PC-9 (cell line): ENCODE measurements around the gene C9orf78. TPM values are rescaled to one million over a fixed set of nuclear protein-coding genes. Genes with fewer than 3 reads are reported as not detected.

Source experiments
- BruUV-seq: library from RNA; stranded (reverse); fragments of 400-500 nt; replicated peaks from 2 replicates; lab custom pipeline; 2021; lab: Mats Ljungman, UMichigan
- CTCF ChIA-PET: fragments of 300-600 bp; sonication (Branson Sonifier 250); formaldehyde crosslinking; loops from one replicate; lab custom pipeline; 2022; ENCODE audit warnings: antibody characterized with exemption; lab: Charles Lee
- POLR2A ChIA-PET: fragments of 300-600 bp; sonication (Branson Sonifier 250); formaldehyde crosslinking; loops from one replicate; lab custom pipeline; 2022; ENCODE audit warnings: antibody characterized with exemption; ENCODE audit not compliant: unreplicated experiment; lab: Charles Lee
- DNase-seq, 2 experiments: peaks; one replicate each; pipeline versions ENCODE4 v3.0.0 to v3.0.0-alpha.2; 2015 to 2022; ENCODE audit warnings: mixed read lengths in 1 of 2
- H2AFZ ChIP-seq: fragments of 200-600 bp; sonication (generic); 2 replicates; pipeline ENCODE4 v1.8.1; 2017; ENCODE audit warnings: antibody characterized with exemption
- H3F3A ChIP-seq: fragments of 200-600 bp; sonication (generic); 2 replicates; pipeline ENCODE4 v1.8.1; 2017; ENCODE audit warnings: antibody characterized with exemption, mild to moderate bottlenecking, low read depth; ENCODE audit not compliant: insufficient read depth
- H3K27ac ChIP-seq: fragments of 200-600 bp; sonication (generic); 2 replicates; pipeline ENCODE4 v1.6.1; 2016; ENCODE audit warnings: mixed run types
- H3K27me3 ChIP-seq: fragments of 200-600 bp; sonication (generic); 2 replicates; pipeline ENCODE4 v1.6.1; 2016; ENCODE audit warnings: low read depth, mixed run types; ENCODE audit not compliant: insufficient read depth
- H3K36me3 ChIP-seq: fragments of 200-600 bp; sonication (generic); 2 replicates; pipeline ENCODE4 v1.6.1; 2016; ENCODE audit warnings: low read depth, mixed run types
- H3K4me1 ChIP-seq: fragments of 200-600 bp; sonication (generic); replicated peaks from 2 replicates; pipeline ENCODE4 v1.6.1; 2016; ENCODE audit warnings: mixed run types; ENCODE audit not compliant: insufficient read depth
- H3K4me2 ChIP-seq: fragments of 200-600 bp; sonication (generic); 2 replicates; pipeline ENCODE4 v1.6.1; 2017; ENCODE audit warnings: mixed run types
- H3K4me3 ChIP-seq: fragments of 200-600 bp; sonication (generic); 2 replicates; pipeline ENCODE4 v1.6.1; 2016; ENCODE audit warnings: mixed run types
- H3K79me2 ChIP-seq: fragments of 200-600 bp; sonication (generic); 2 replicates; pipeline ENCODE4 v1.6.1; 2017; ENCODE audit warnings: low read depth, mixed run types
- H3K9me2 ChIP-seq: fragments of 200-600 bp; sonication (generic); 2 replicates; pipeline ENCODE4 v1.8.1; 2017; ENCODE audit warnings: mild to moderate bottlenecking; ENCODE audit not compliant: insufficient read depth
- H3K9me3 ChIP-seq: fragments of 200-600 bp; sonication (generic); 2 replicates; pipeline ENCODE4 v1.8.1; 2016; ENCODE audit warnings: low read depth; ENCODE audit not compliant: insufficient read depth
- H4K20me1 ChIP-seq: fragments of 200-600 bp; sonication (generic); 2 replicates; pipeline ENCODE4 v1.8.1; 2017; ENCODE audit not compliant: insufficient read depth
- CTCF ChIP-seq: fragments of 200-600 bp; sonication (generic); conservative IDR thresholded peaks from 2 replicates; pipeline ENCODE4 v1.6.1; 2017; ENCODE audit warnings: mixed run types, antibody characterized with exemption, mild to moderate bottlenecking, moderate library complexity
- EZH2 ChIP-seq: fragments of 200-600 bp; sonication (generic); IDR thresholded peaks from 2 replicates; pipeline ENCODE4 v1.8.0; 2017; ENCODE audit warnings: antibody characterized with exemption, low read depth
- intact Hi-C: fragments of 100-400 bp; cut with micrococcal nuclease; formaldehyde crosslinking; loops from one replicate; pipeline ENCODE4 v1.10.0; 2022; ENCODE audit not compliant: unreplicated experiment
- total RNA-seq: library from RNA; stranded (reverse); gene quantifications from 2 replicates; pipeline ENCODE4 v1.2.3, GENCODE V29; 2021

C9orf78 gene
- total RNA-seq, 1 experiment from 2014 or later: 51.7 TPM

GRCh38 chr9:129869585-129870501 lies 34.8 kb upstream of the C9orf78 start:
- H2AFZ ChIP-seq: no peak overlapping the region
- H3K9me3 ChIP-seq: no peaks in the 10 kb centered on the region
- H3K27ac ChIP-seq: no peak overlapping the region
- no peaks in the 10 kb centered on the region for H3K4me1 ChIP-seq
- no peaks in the 10 kb centered on the region for H4K20me1 ChIP-seq
- no peaks in the 10 kb centered on the region for H3K79me2 ChIP-seq
- no peaks in the 10 kb centered on the region for H3F3A ChIP-seq
- ChIA-PET POLR2A (no interaction called here), CTCF (no interaction called here)
- TF ChIP-seq EZH2 (no peak), CTCF (no peak)
- no peaks in the 10 kb centered on the region for H3K27me3 ChIP-seq
- H3K4me2 ChIP-seq: no peak overlapping the region
- peaks cover 4% of the 10 kb centered on the region; the same call in 1 of the 2 replicates for H3K36me3 ChIP-seq
- BruUV-seq: no TSS peak
- no peak overlapping the region for H3K4me3 ChIP-seq
- H3K9me2 ChIP-seq: no peaks in the 10 kb centered on the region
- intact Hi-C loops: no loop called here
- no peak for DNase-seq

- no peak overlapping the region for H3K4me3 ChIP-seq
- no peaks in the 10 kb centered on the region for H3K79me2 ChIP-seq
- H4K20me1 ChIP-seq: no peaks in the 10 kb centered on the region
- H2AFZ ChIP-seq: no peak overlapping the region
- no peak overlapping the region for H3K4me2 ChIP-seq
- no TSS peak for BruUV-seq
- no peaks in the 10 kb centered on the region for H3K4me1 ChIP-seq
- H3K36me3 ChIP-seq: peaks cover 5% of the 10 kb centered on the region; the same call in 1 of the 2 replicates
- CTCF ChIA-PET: no interaction called here
- no peaks in the 10 kb centered on the region for H3K27me3 ChIP-seq
- TF ChIP-seq EZH2: no peak
- TF ChIP-seq CTCF: no peak
- intact Hi-C loops: no loop called here
- DNase-seq: no peak
- no peaks in the 10 kb centered on the region for H3K9me2 ChIP-seq
- H3F3A ChIP-seq: no peaks in the 10 kb centered on the region
- H3K9me3 ChIP-seq: no peaks in the 10 kb centered on the region
- H3K27ac ChIP-seq: no peak overlapping the region
- POLR2A ChIA-PET: no interaction called here
These were observed 33.9 kb upstream of the C9orf78 start for GRCh38 chr9:129868872-129869486.

- no peaks in the 10 kb centered on the region for H3K4me1 ChIP-seq
- H2AFZ ChIP-seq: no peak overlapping the region
- H3K36me3 ChIP-seq: peaks cover 5% of the 10 kb centered on the region; the same call in 1 of the 2 replicates
- H4K20me1 ChIP-seq: no peaks in the 10 kb centered on the region
- no peaks in the 10 kb centered on the region for H3K9me2 ChIP-seq
- H3K4me3 ChIP-seq: no peak overlapping the region
- no peak overlapping the region for H3K4me2 ChIP-seq
- BruUV-seq: no TSS peak
- H3F3A ChIP-seq: no peaks in the 10 kb centered on the region
- no peak overlapping the region for H3K27ac ChIP-seq
- POLR2A ChIA-PET: interaction anchor here (0.6 kb wide), 1 partner anchor 28 kb away, joined by 9 read pairs; no protein-coding TSS in a partner anchor
- no peaks in the 10 kb centered on the region for H3K79me2 ChIP-seq
- H3K27me3 ChIP-seq: no peaks in the 10 kb centered on the region
- TF ChIP-seq CTCF (no peak), EZH2 (no peak)
- intact Hi-C loops: no loop called here
- no peaks in the 10 kb centered on the region for H3K9me3 ChIP-seq
- CTCF ChIA-PET: no interaction called here
- no peak for DNase-seq
These were observed 33.2 kb upstream of the C9orf78 start for GRCh38 chr9:129868023-129868871.
